Suprapubic skin (tissue), 4 donors: Measurements from ENCODE around the gene ZNF532. TPM values are rescaled to one million over a fixed set of nuclear protein-coding genes. Genes with fewer than 3 reads are reported as not detected.
"Not testable (repeated sequence)": the region's sequence is repeated elsewhere in the genome, so short reads cannot be mapped to it uniquely, and the experiment has no call there.

Experiments
- DNase-seq, 2 donors: peaks; one replicate each; pipeline ENCODE4 v3.0.0-alpha.2; 2019; ENCODE audit warnings: low spot score in 2 of 2
- H3K27ac ChIP-seq: fragments of 200-600 bp; sonication (generic); one replicate; pipeline ENCODE4 v1.5.1; 2019
- H3K27me3 ChIP-seq: fragments of 200-600 bp; sonication (generic); one replicate; pipeline ENCODE4 v1.5.1; 2019
- H3K36me3 ChIP-seq: fragments of 200-600 bp; sonication (generic); one replicate; pipeline ENCODE4 v1.5.1; 2019
- H3K4me1 ChIP-seq: fragments of 200-600 bp; sonication (generic); one replicate; pipeline ENCODE4 v1.5.1; 2019
- H3K4me3 ChIP-seq: fragments of 200-600 bp; sonication (generic); one replicate; pipeline ENCODE4 v1.5.1; 2019; ENCODE audit warnings: mild to moderate bottlenecking
- H3K9me3 ChIP-seq: fragments of 200-600 bp; sonication (generic); one replicate; pipeline ENCODE4 v1.5.1; 2019
- CTCF ChIP-seq, 2 donors: fragments of 200-600 bp in 1 of 2; fragments of 450-650 bp in 1 of 2; sonication (generic) in 1 of 2; IDR thresholded peaks; one replicate each; pipeline ENCODE4 v1.5.1; 2016 to 2019; ENCODE audit warnings: antibody characterized with exemption in 2 of 2, mild to moderate bottlenecking in 1 of 2, moderate library complexity in 1 of 2
- EP300 ChIP-seq: sonication (generic); formaldehyde crosslinking; IDR thresholded peaks from one replicate; pipeline ENCODE4 v1.6.1; 2017; ENCODE audit warnings: antibody characterized with exemption
- POLR2A ChIP-seq, 2 donors: fragments of 450-650 bp; IDR thresholded peaks; one replicate each; pipeline ENCODE4 v1.6.1; 2017; ENCODE audit warnings: antibody characterized with exemption in 2 of 2, mild to moderate bottlenecking in 2 of 2, moderate library complexity in 2 of 2
- POLR2AphosphoS5 ChIP-seq, 3 donors: sonication (generic); formaldehyde crosslinking; IDR thresholded peaks; one replicate each; pipeline ENCODE4 v1.6.1; 2017; ENCODE audit warnings: antibody characterized with exemption in 3 of 3
- WGBS: methylation state at CpG from one replicate; pipeline ENCODE4 v1.1.5; 2018; 5-methylcytosine and 5-hydroxymethylcytosine counted together
- total RNA-seq, 4 donors: library from RNA; depleted of rRNA; stranded (reverse); fragments of >200 nt; gene quantifications; one replicate each; pipeline ENCODE4 v1.1.0, GENCODE V29; 2016

ZNF532 gene
- total RNA-seq, 4 donors from 2014 or later: 31.1 to 58.5 (median 51.7) TPM

- peaks cover 17% of the 10 kb centered on the region for H3K4me1 ChIP-seq
- H3K9me3 ChIP-seq: no peaks in the 10 kb centered on the region
- no peak overlapping the region for H3K27ac ChIP-seq
- 95% methylated on average over 4 of the region's 4 CpGs for WGBS
- no peak overlapping the region for H3K4me3 ChIP-seq
- no peak for DNase-seq
- TF ChIP-seq POLR2AphosphoS5 (IDR thresholded peaks at IDR 0.05) (no peak), POLR2A (IDR thresholded peaks at IDR 0.05) (no peak), EP300 (no peak)
- H3K36me3 ChIP-seq: no peaks in the 10 kb centered on the region
- no peaks in the 10 kb centered on the region for H3K27me3 ChIP-seq
Measured at GRCh38 chr18:58852629-58853028, 12.0 kb upstream of the ZNF532 start.

GRCh38 chr18:58853561-58853960, 11.1 kb upstream of the ZNF532 start:
- Histone ChIP-seq H3K27me3 (no peaks in the 10 kb centered on the region), H3K4me1 (peaks cover 15% of the 10 kb centered on the region), H3K9me3 (no peaks in the 10 kb centered on the region), H3K36me3 (no peaks in the 10 kb centered on the region), H3K27ac (no peak overlapping the region), H3K4me3 (no peak overlapping the region)
- TF ChIP-seq POLR2AphosphoS5 (IDR thresholded peaks at IDR 0.05) (no peak), CTCF (IDR thresholded peaks at IDR 0.05) (no peak), POLR2A (IDR thresholded peaks at IDR 0.05) (no peak), EP300 (no peak)
- DNase-seq: no peak
- WGBS: 76% methylated on average over 3 of the region's 3 CpGs

- DNase-seq, H3K27ac ChIP-seq, H3K9me3 ChIP-seq, H3K27me3 ChIP-seq, H3K36me3 ChIP-seq, H3K4me3 ChIP-seq: not testable (repeated sequence)
- peaks cover 25% of the 10 kb centered on the region for H3K4me1 ChIP-seq
- WGBS: 86% methylated on average over 7 of the region's 7 CpGs
Measured at GRCh38 chr18:58855521-58855920, 9.2 kb upstream of the ZNF532 start.

GRCh38 chr18:58856881-58857280, 7.8 kb upstream of the ZNF532 start:
- no peaks in the 10 kb centered on the region for H3K27me3 ChIP-seq
- H3K4me1 ChIP-seq: peaks cover 30% of the 10 kb centered on the region
- no peak for DNase-seq
- WGBS: 65% methylated on average over 9 of the region's 9 CpGs
- no peaks in the 10 kb centered on the region for H3K9me3 ChIP-seq
- no peak overlapping the region for H3K4me3 ChIP-seq
- H3K36me3 ChIP-seq: no peaks in the 10 kb centered on the region
- no peak overlapping the region for H3K27ac ChIP-seq
- TF ChIP-seq EP300: no peak
- no peak for TF ChIP-seq POLR2A (IDR thresholded peaks at IDR 0.05)
- TF ChIP-seq POLR2AphosphoS5 (IDR thresholded peaks at IDR 0.05): no peak
- no peak for TF ChIP-seq CTCF (IDR thresholded peaks at IDR 0.05)

GRCh38 chr18:58858591-58859468, 5.8 kb upstream of the ZNF532 start:
- WGBS: 51% methylated on average over 11 of the region's 11 CpGs
- Histone ChIP-seq H3K27ac (peak overlapping the region; percentile 25), H3K4me3 (no peak overlapping the region), H3K27me3 (no peaks in the 10 kb centered on the region), H3K9me3 (no peaks in the 10 kb centered on the region), H3K36me3 (no peaks in the 10 kb centered on the region), H3K4me1 (peaks cover 41% of the 10 kb centered on the region)
- TF ChIP-seq EP300 (no peak), POLR2AphosphoS5 (IDR thresholded peaks at IDR 0.05) (peak in 1 of 3 donors; percentile 33), CTCF (IDR thresholded peaks at IDR 0.05) (no peak)
- peak in 1 of 2 donors; percentile 77 for DNase-seq

GRCh38 chr18:58859907-58860306, 4.8 kb upstream of the ZNF532 start:
- WGBS: 62% methylated on average over 5 of the region's 5 CpGs
- Histone ChIP-seq H3K9me3 (no peaks in the 10 kb centered on the region), H3K4me3 (no peak overlapping the region), H3K4me1 (peaks cover 52% of the 10 kb centered on the region), H3K36me3 (no peaks in the 10 kb centered on the region), H3K27ac (peak overlapping the region; percentile 31), H3K27me3 (no peaks in the 10 kb centered on the region)
- TF ChIP-seq POLR2AphosphoS5 (IDR thresholded peaks at IDR 0.05) (no peak), CTCF (IDR thresholded peaks at IDR 0.05) (no peak), EP300 (no peak), POLR2A (IDR thresholded peaks at IDR 0.05) (no peak)
- no peak for DNase-seq
